K562 (cell line): Measurements from ENCODE around the gene QSOX2. TPM values are rescaled to one million over a fixed set of nuclear protein-coding genes. Genes with fewer than 3 reads are reported as not detected.

ENCODE experiments used
- EP300 ChIP-seq: IDR thresholded peaks from 2 replicates; pipeline ENCODE4 v1.6.1; 2012; ENCODE audit warnings: low read length, improper control_type of control experiment
- FOXK2 ChIP-seq, 2 experiments: fragments of 450-650 bp; IDR thresholded peaks in 1 of 2; conservative IDR thresholded peaks in 1 of 2; 2 replicates each; pipeline ENCODE4 v1.6.1; 2016; ENCODE audit warnings: low read depth in 2 of 2, mild to moderate bottlenecking in 1 of 2
- GTF2B ChIP-seq: IDR thresholded peaks from 2 replicates; pipeline ENCODE4 v1.6.1; 2011; ENCODE audit not compliant: insufficient read length; ENCODE audit errors: extremely low read depth
- MEF2A ChIP-seq: IDR thresholded peaks from 2 replicates; pipeline ENCODE4 v1.6.1; 2011; ENCODE audit warnings: low read depth, mild to moderate bottlenecking, low read length, moderate library complexity; ENCODE audit not compliant: control insufficient read depth
- MIER1 ChIP-seq: fragments of 450-650 bp; IDR thresholded peaks from 2 replicates; pipeline ENCODE4 v1.6.1; 2016; ENCODE audit warnings: antibody characterized with exemption, mild to moderate bottlenecking, low read depth
- MYBL2 ChIP-seq, 2 experiments: fragments of 450-650 bp in 1 of 2; sonication (generic) in 1 of 2; formaldehyde crosslinking in 1 of 2; IDR thresholded peaks; 2 replicates each; pipeline versions ENCODE4 v1.6.1 to v1.8.1; 2017 to 2022; ENCODE audit warnings: borderline replicate concordance in 1 of 2, inconsistent platforms in 1 of 2, low read depth in 1 of 2, mild to moderate bottlenecking in 1 of 2, missing genetic modification reagents in 1 of 2, moderate library complexity in 1 of 2
- NCOA6 ChIP-seq: fragments of 450-650 bp; IDR thresholded peaks from 2 replicates; pipeline ENCODE4 v1.6.1; 2017; ENCODE audit warnings: mild to moderate bottlenecking
- POU5F1 ChIP-seq: fragments of 150-350 bp; IDR thresholded peaks from 2 replicates; pipeline ENCODE4 v1.6.1; 2014; ENCODE audit warnings: borderline replicate concordance, low read length, low read depth, mild to moderate bottlenecking; ENCODE audit not compliant: partially characterized antibody
- SMARCB1 ChIP-seq: IDR thresholded peaks from 2 replicates; pipeline ENCODE4 v1.6.1; 2011; ENCODE audit warnings: improper control_type of control experiment, low read depth; ENCODE audit not compliant: insufficient read length
- SNAPC5 ChIP-seq: fragments of 250-450 bp; sonication (Bioruptor Pico); IDR thresholded peaks from 2 replicates; pipeline ENCODE4 v1.8.0; 2021; ENCODE audit warnings: moderate library complexity, mild to moderate bottlenecking, inconsistent platforms
- TRIM24 ChIP-seq, 2 experiments: fragments of 450-650 bp; IDR thresholded peaks; 2 replicates each; pipeline ENCODE4 v1.6.1; 2016
- ZNF184 ChIP-seq: sonication (generic); formaldehyde crosslinking; IDR thresholded peaks from 2 replicates; pipeline ENCODE4 v1.5.0; 2020; ENCODE audit warnings: missing genetic modification reagents
- ZNF253 ChIP-seq: fragments of 250-450 bp; sonication (Bioruptor Pico); conservative IDR thresholded peaks from 2 replicates; pipeline ENCODE4 v1.6.1; 2021; ENCODE audit warnings: mild to moderate bottlenecking
- polyA plus RNA-seq, 8 experiments: library from polyadenylated mRNA; depleted of rRNA in 4 of 8; stranded (reverse) in 5 of 8; unstranded in 3 of 8; fragments of >200 nt; fragmentation: Nextera tagmentation in 2 of 8; fragmentation: Illumina TruSeq in 1 of 8; extraction: Ambion mirVana in 2 of 8; extraction: Trizol in 1 of 8; gene quantifications; 2 replicates each; pipeline versions ENCODE4 v1.2.1 to v1.2.3, GENCODE V29; 2011 to 2014; ENCODE audit warnings: inconsistent platforms in 1 of 8, missing spikeins in 1 of 8
- total RNA-seq, 7 experiments: library from RNA; depleted of rRNA in 6 of 7; stranded (reverse); fragments of >200 nt in 6 of 7; fragmentation: Illumina TruSeq in 2 of 7; extraction: Trizol in 2 of 7; gene quantifications; 2 replicates each; pipeline versions ENCODE4 v1.2.1 to v1.2.3, GENCODE V29; 2011 to 2021; ENCODE audit warnings: low replicate concordance in 1 of 7

Gene QSOX2
- total and polyA plus RNA-seq, 9 of the 15 experiments (the other 6 are each of a cell fraction or from before 2014, with no cell fraction given): 0.51 to 23.7 (median 12.7) TPM

GRCh38 chr9:136190237-136190601, 55.4 kb downstream of the QSOX2 start (continued):
- TF ChIP-seq NCOA6: no peak
- peak; percentile 37; the same call in 1 of the 2 replicates for TF ChIP-seq EP300
- no peak for TF ChIP-seq ZNF184
- 0 out of 4 replicates have a peak, but pooled peaks have one; percentile 33 to 44 for TF ChIP-seq TRIM24 (IDR thresholded peaks at IDR 0.05)
- TF ChIP-seq POU5F1: no peak
- no peak for TF ChIP-seq MYBL2 (IDR thresholded peaks at IDR 0.05; ENCODE audit: low read depth)
- no peak for TF ChIP-seq MYBL2 (CRISPR knock-in tag; IDR thresholded peaks at IDR 0.05; ENCODE audit: borderline replicate concordance)
- TF ChIP-seq SMARCB1: no peak
- TF ChIP-seq SNAPC5: no peak
- TF ChIP-seq GTF2B: no peak
- TF ChIP-seq FOXK2 (conservative IDR thresholded peaks at IDR 0.05 in 1 of 2, IDR thresholded peaks at IDR 0.05 in 1 of 2; ENCODE audit: low read depth in 2 of 2): no peak
- TF ChIP-seq ZNF253 (CRISPR knock-in tag): no peak
- no peak for TF ChIP-seq MIER1
- TF ChIP-seq MEF2A: no peak
